ENCODE measurements around the gene DIP2A.

Gene DIP2A

GRCh38 chr21:46458315-46459023 is at the start of gene DIP2A:
DIP2A (plus strand) TSS chr21:46458891; CDS start chr21:46459132, 241 bp downstream.
- DNase-seq = peak; percentile 63 to 98 (median 93)

- no peak for DNase-seq
Observed at GRCh38 chr21:46409641-46410406, 48.9 kb upstream of the DIP2A start.

- no peak for DNase-seq
Observed at GRCh38 chr21:46410516-46410915, 48.2 kb upstream of the DIP2A start.

GRCh38 chr21:46411236-46411635 is 47.5 kb upstream of the DIP2A start:
- no peak for DNase-seq

- no peak for DNase-seq
Observed at GRCh38 chr21:46411691-46412090, 47.0 kb upstream of the DIP2A start.

GRCh38 chr21:46412521-46413364 is 45.9 kb upstream of the DIP2A start:
- no peak for DNase-seq

GRCh38 chr21:46413365-46413696 is 45.4 kb upstream of the DIP2A start:
- no peak for DNase-seq

- no peak for DNase-seq
Observed at GRCh38 chr21:46414965-46415275, 43.8 kb upstream of the DIP2A start.

GRCh38 chr21:46416551-46416950 is 42.1 kb upstream of the DIP2A start:
- no peak for DNase-seq

- no peak for DNase-seq
Observed at GRCh38 chr21:46418265-46418946, 40.3 kb upstream of the DIP2A start.

- DNase-seq = no peak
Observed at GRCh38 chr21:46420241-46421190, 38.2 kb upstream of the DIP2A start.

- no peak for DNase-seq
Observed at GRCh38 chr21:46421191-46421750, 37.4 kb upstream of the DIP2A start.

GRCh38 chr21:46421756-46422555 is 36.7 kb upstream of the DIP2A start:
- DNase-seq = no peak

- DNase-seq = no peak
Observed at GRCh38 chr21:46422636-46423241, 36.0 kb upstream of the DIP2A start.

- no peak for DNase-seq
Observed at GRCh38 chr21:46423546-46424038, 35.1 kb upstream of the DIP2A start.

GRCh38 chr21:46424039-46424591 is 34.6 kb upstream of the DIP2A start:
- no peak for DNase-seq

- no peak for DNase-seq
Observed at GRCh38 chr21:46424621-46425020, 34.1 kb upstream of the DIP2A start.

GRCh38 chr21:46425041-46425440 is 33.6 kb upstream of the DIP2A start:
- no peak for DNase-seq

All from nucleus accumbens (tissue), 56 donors.